ENCODE measurements around the gene TMED9. TPM values are rescaled to one million over a fixed set of nuclear protein-coding genes. Genes with fewer than 3 reads are reported as not detected.

Gene TMED9
- total and polyA plus RNA-seq, 9 of the 15 experiments (the other 6 are each of a cell fraction or from before 2014, with no cell fraction given), result 43.7 to 301 (median 90.0) TPM

- peak; percentile 88 for FAIRE-seq
- peak within 1 kb of the TSS; percentile 83 for H3K4me3 ChIP-seq
- WGBS (ENCODE audit: insufficient coverage, low coverage, missing lambda C conversion rate), result 11% methylated on average over 30 of the region's 49 CpGs
- H4K20me1 ChIP-seq (replicated peaks; ENCODE audit: control insufficient read depth, insufficient read depth, low read length), result peaks cover 17% of the 10 kb centered on the region
- TSS peak; percentile 91 for BruUV-seq (replicated peaks)
- ChIA-PET CTCF (ENCODE audit: low intra/inter-chr PET ratio) (interaction anchor here (0.7 kb wide), 1 partner anchor 562 kb away, joined by 3 read pairs; no protein-coding TSS in a partner anchor), POLR2A (interaction anchor here (1.3 kb wide), 1 partner anchor 10 kb away, joined by 5 read pairs; no protein-coding TSS in a partner anchor)
- intact Hi-C loops (cut with micrococcal nuclease) (loop anchor here (2.0 kb wide), 1 partner anchor 58 kb away; the partner anchor contains the start of gene PDLIM7), in situ Hi-C loops (cut with MboI) (no loop called here)
- peaks cover 18 to 35% of the 10 kb centered on the region in 2 experiments for H3K4me1 ChIP-seq (replicated peaks in 1 of 2; ENCODE audit: control insufficient read depth in 2 of 2, insufficient read depth in 2 of 2, low read length in 2 of 2)
- peaks cover 40% of the 10 kb centered on the region for H3K79me2 ChIP-seq (ENCODE audit: control insufficient read depth, insufficient read depth, low read length)
- H3K27me3 ChIP-seq (ENCODE audit: control insufficient read depth in 2 of 2, insufficient read depth in 2 of 2, low read length in 2 of 2), result no peaks in the 10 kb centered on the region
- peaks cover 32% of the 10 kb centered on the region for H3K36me3 ChIP-seq (ENCODE audit: control insufficient read depth, insufficient read depth, low read length)
- ATAC-seq, result peak; percentile 90
- no peaks in the 10 kb centered on the region for H3K9me1 ChIP-seq (ENCODE audit: control insufficient read depth, insufficient read depth, low read length)
- H3K27ac ChIP-seq (ENCODE audit: extremely low read depth, low read depth, low read length), result peak within 1 kb of the TSS; percentile 62
- H3K9ac ChIP-seq (ENCODE audit: insufficient read depth in 1 of 2, low read depth in 2 of 2, low read length in 2 of 2), result peak within 1 kb of the TSS; percentile 75 to 94
- peak; percentile 94 to 98 (median 96) for DNase-seq (ENCODE audit: extremely low read depth in 1 of 4, low spot score in 3 of 4)
- H3K9me3 ChIP-seq (replicated peaks; ENCODE audit: control insufficient read depth, insufficient read depth, low read depth, low read length), result no peaks in the 10 kb centered on the region
- H2AFZ ChIP-seq (ENCODE audit: low read depth, low read length), result peak within 1 kb of the TSS; percentile 95
- peak within 1 kb of the TSS; percentile 86 for H3K4me2 ChIP-seq (ENCODE audit: insufficient read depth, low read length)
- TF ChIP-seq DACH1 (IDR thresholded peaks at IDR 0.05; ENCODE audit: partially characterized antibody), result peak; percentile 35
- TF ChIP-seq HOMEZ (CRISPR knock-in tag; IDR thresholded peaks at IDR 0.05), result no peak
- TF ChIP-seq PURB (CRISPR knock-in tag; IDR thresholded peaks at IDR 0.05; ENCODE audit: low read depth), result no peak
- no peak for TF ChIP-seq SETDB1 (IDR thresholded peaks at IDR 0.05; ENCODE audit: low read length)
- no peak for TF ChIP-seq PRMT5 (CRISPR knock-in tag; IDR thresholded peaks at IDR 0.05)
- TF ChIP-seq MTA1 (IDR thresholded peaks at IDR 0.05; ENCODE audit: borderline replicate concordance), result 0 out of 2 replicates have a peak, but pooled peaks have one; percentile 37
- TF ChIP-seq, protein P1, sequence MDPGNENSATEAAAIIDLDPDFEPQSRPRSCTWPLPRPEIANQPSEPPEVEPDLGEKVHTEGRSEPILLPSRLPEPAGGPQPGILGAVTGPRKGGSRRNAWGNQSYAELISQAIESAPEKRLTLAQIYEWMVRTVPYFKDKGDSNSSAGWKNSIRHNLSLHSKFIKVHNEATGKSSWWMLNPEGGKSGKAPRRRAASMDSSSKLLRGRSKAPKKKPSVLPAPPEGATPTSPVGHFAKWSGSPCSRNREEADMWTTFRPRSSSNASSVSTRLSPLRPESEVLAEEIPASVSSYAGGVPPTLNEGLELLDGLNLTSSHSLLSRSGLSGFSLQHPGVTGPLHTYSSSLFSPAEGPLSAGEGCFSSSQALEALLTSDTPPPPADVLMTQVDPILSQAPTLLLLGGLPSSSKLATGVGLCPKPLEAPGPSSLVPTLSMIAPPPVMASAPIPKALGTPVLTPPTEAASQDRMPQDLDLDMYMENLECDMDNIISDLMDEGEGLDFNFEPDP (CRISPR knock-in tag; IDR thresholded peaks at IDR 0.05), result no peak
- no peak for TF ChIP-seq CBX2 (IDR thresholded peaks at IDR 0.05; ENCODE audit: insufficient read depth, low read length, poor library complexity, severe bottlenecking)
- TF ChIP-seq NCOR1 (IDR thresholded peaks at IDR 0.05), result no peak
- TF ChIP-seq, protein P2, sequence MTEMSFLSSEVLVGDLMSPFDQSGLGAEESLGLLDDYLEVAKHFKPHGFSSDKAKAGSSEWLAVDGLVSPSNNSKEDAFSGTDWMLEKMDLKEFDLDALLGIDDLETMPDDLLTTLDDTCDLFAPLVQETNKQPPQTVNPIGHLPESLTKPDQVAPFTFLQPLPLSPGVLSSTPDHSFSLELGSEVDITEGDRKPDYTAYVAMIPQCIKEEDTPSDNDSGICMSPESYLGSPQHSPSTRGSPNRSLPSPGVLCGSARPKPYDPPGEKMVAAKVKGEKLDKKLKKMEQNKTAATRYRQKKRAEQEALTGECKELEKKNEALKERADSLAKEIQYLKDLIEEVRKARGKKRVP (CRISPR knock-in tag; IDR thresholded peaks at IDR 0.05), result 0 out of 2 replicates have a peak, but pooled peaks have one; percentile 14
- TF ChIP-seq TAF1 (IDR thresholded peaks at IDR 0.05; ENCODE audit: control insufficient read depth, extremely low read depth, insufficient read depth, low read length, severe bottlenecking), result peak; percentile 57
- peak in 1 of 2 experiments; percentile 51; a peak in 1 of 4 replicates for TF ChIP-seq FOXA3 (CRISPR knock-in tag; conservative IDR thresholded peaks at IDR 0.05 in 1 of 2, IDR thresholded peaks at IDR 0.05 in 1 of 2)
- TF ChIP-seq POLR3G (IDR thresholded peaks at IDR 0.05; ENCODE audit: extremely low read depth, insufficient read length, insufficient replicate concordance), result no peak
- TF ChIP-seq RCOR1 (IDR thresholded peaks at IDR 0.05; ENCODE audit: borderline replicate concordance in 1 of 2, low read depth in 2 of 2, low read length in 2 of 2), result peak in 1 of 2 experiments; percentile 68; a peak in 2 of 4 replicates
- TF ChIP-seq JUND (IDR thresholded peaks at IDR 0.05; ENCODE audit: borderline replicate concordance, low read depth, low read length), result peak; percentile 57; the same call in 1 of the 2 replicates
- TF ChIP-seq JUND (tag; IDR thresholded peaks at IDR 0.05; ENCODE audit: borderline replicate concordance, low read depth, low read length), result peak; percentile 37; the same call in 2 of the 3 replicates
Observed at GRCh38 chr5:177554474-177555111, 37.4 kb upstream of the TMED9 start, which contains the start of gene FAM193B. Gene FAM193B, minus strand, starts transcription at chr5:177554563. Its CDS starts 105 bp downstream, at chr5:177554458.

Measured in K562 (cell line).